BJ (cell line): Measurements from ENCODE around the gene NCOA3. TPM values are rescaled to one million over a fixed set of nuclear protein-coding genes. Genes with fewer than 3 reads are reported as not detected.
"Not testable (repeated sequence)": the region's sequence is repeated elsewhere in the genome, so short reads cannot be mapped to it uniquely, and the experiment has no call there.

Experiments
- CTCF ChIA-PET: fragments of 350-600 bp; formaldehyde crosslinking; extraction: SDS; loops from one replicate; lab custom pipeline; 2021; ENCODE audit warnings: antibody characterized with exemption, inconsistent platforms; lab: Yijun Ruan, JAX
- POLR2A ChIA-PET: fragments of 300-600 bp; sonication (Branson Sonifier 250); formaldehyde crosslinking; extraction: SDS; loops from one replicate; lab custom pipeline; 2021; ENCODE audit warnings: antibody characterized with exemption; lab: Charles Lee
- DNase-seq: peaks from one replicate; pipeline ENCODE4 v3.0.0-alpha.2; 2011; ENCODE audit warnings: low read depth
- H3K27me3 ChIP-seq: 2 replicates; pipeline ENCODE4 v1.6.0; 2011; ENCODE audit warnings: low read length; ENCODE audit not compliant: control insufficient read depth, insufficient read depth
- H3K36me3 ChIP-seq: 2 replicates; pipeline ENCODE4 v1.5.1; 2011; ENCODE audit warnings: low read length; ENCODE audit not compliant: control insufficient read depth, insufficient read depth
- H3K4me3 ChIP-seq: 2 replicates; pipeline ENCODE4 v1.5.1; 2011; ENCODE audit warnings: low read depth, mild to moderate bottlenecking, control low read depth, low read length
- CTCF ChIP-seq: IDR thresholded peaks from 2 replicates; pipeline ENCODE4 v1.5.1; 2011; ENCODE audit warnings: low read depth, mild to moderate bottlenecking, control low read depth, inconsistent platforms, low read length, moderate library complexity; ENCODE audit not compliant: insufficient read depth
- polyA plus RNA-seq: library from polyadenylated mRNA; depleted of rRNA; stranded (reverse); fragments of >200 nt; gene quantifications from 2 replicates; pipeline ENCODE4 v1.2.3, GENCODE V29; 2011

NCOA3 gene
- polyA plus RNA-seq, 1 experiment = 23.6 TPM

- ChIA-PET CTCF (no interaction called here), POLR2A (no interaction called here)
- TF ChIP-seq CTCF = no peak
- Histone ChIP-seq H3K36me3 (no peaks in the 10 kb centered on the region), H3K27me3 (no peaks in the 10 kb centered on the region), H3K4me3 (no peak overlapping the region)
- DNase-seq = no peak
Observed at GRCh38 chr20:47461120-47461685, 40.5 kb upstream of the NCOA3 start.

- H3K27me3 ChIP-seq, DNase-seq, CTCF ChIA-PET, POLR2A ChIA-PET, H3K4me3 ChIP-seq, H3K36me3 ChIP-seq: not testable (repeated sequence)
Observed at GRCh38 chr20:47461906-47462305, 39.8 kb upstream of the NCOA3 start.

- H3K27me3 ChIP-seq = no peaks in the 10 kb centered on the region
- ChIA-PET CTCF (interaction anchor here (0.6 to 1.6 kb wide), 7 partner anchors 10 to 268 kb away, joined by 3 to 4 read pairs (median 3); no protein-coding TSS in a partner anchor), POLR2A (no interaction called here)
- H3K4me3 ChIP-seq = no peak overlapping the region
- H3K36me3 ChIP-seq = no peaks in the 10 kb centered on the region
- peak; percentile 92 for DNase-seq
- peak; percentile 62 for TF ChIP-seq CTCF
Observed at GRCh38 chr20:47464380-47465101, 37.1 kb upstream of the NCOA3 start.

GRCh38 chr20:47465335-47466090, 36.2 kb upstream of the NCOA3 start:
- no peak for TF ChIP-seq CTCF
- no peaks in the 10 kb centered on the region for H3K36me3 ChIP-seq
- no peak overlapping the region for H3K4me3 ChIP-seq
- H3K27me3 ChIP-seq = no peaks in the 10 kb centered on the region
- CTCF ChIA-PET = no interaction called here
- no peak for DNase-seq
- POLR2A ChIA-PET = no interaction called here

- Histone ChIP-seq H3K27me3 (no peaks in the 10 kb centered on the region), H3K4me3 (no peak overlapping the region), H3K36me3 (no peaks in the 10 kb centered on the region)
- no peak for DNase-seq
- CTCF ChIA-PET = no interaction called here
- no peak for TF ChIP-seq CTCF
- POLR2A ChIA-PET = interaction anchor here (0.6 kb wide), 1 partner anchor 24 kb away, joined by 8 read pairs; no protein-coding TSS in a partner anchor
Observed at GRCh38 chr20:47466213-47466612, 35.5 kb upstream of the NCOA3 start.
